Body of pancreas (tissue), 4 donors: Measurements from ENCODE around the gene UBAC2. TPM values are rescaled to one million over a fixed set of nuclear protein-coding genes. Genes with fewer than 3 reads are reported as not detected.

Source experiments
- ATAC-seq: fragments of 150-250 bp; one replicate; pipeline ENCODE4 v1.9.1; 2016
- DNase-seq, 4 donors: peaks; one replicate each; pipeline ENCODE4 v3.0.0-alpha.2; 2019
- H3K27ac ChIP-seq, 4 donors: fragments of 200-600 bp; sonication (generic); 1 replicate in 3 of 4; 2 replicates in 1 of 4; pipeline versions ENCODE4 v1.5.1 to v1.6.1; 2016 to 2019; ENCODE audit warnings: mild to moderate bottlenecking in 1 of 4, mixed read lengths in 1 of 4, moderate library complexity in 1 of 4
- H3K27me3 ChIP-seq, 2 donors: fragments of 200-600 bp; sonication (generic); one replicate each; pipeline ENCODE4 v1.6.0; 2016; ENCODE audit warnings: mild to moderate bottlenecking in 1 of 2
- H3K36me3 ChIP-seq, 2 donors: fragments of 200-600 bp; sonication (generic); replicated peaks in 1 of 2; 2 replicates each; pipeline ENCODE4 v1.5.1; 2016; ENCODE audit warnings: low read depth in 2 of 2; ENCODE audit not compliant: insufficient read depth in 1 of 2
- H3K4me1 ChIP-seq: fragments of 200-600 bp; sonication (generic); one replicate; pipeline ENCODE4 v1.6.0; 2016
- H3K4me3 ChIP-seq, 2 donors: fragments of 200-600 bp; sonication (generic); 1 replicate in 1 of 2; 2 replicates in 1 of 2; pipeline ENCODE4 v1.5.1; 2016 to 2019
- H3K9me3 ChIP-seq, 3 donors: fragments of 200-600 bp; sonication (generic); 1 replicate in 2 of 3; 2 replicates in 1 of 3; pipeline ENCODE4 v1.5.1; 2016
- CTCF ChIP-seq, 7 experiments: fragments of 450-650 bp in 4 of 7; fragments of 200-600 bp in 3 of 7; sonication (generic) in 3 of 7; IDR thresholded peaks; one replicate each; pipeline ENCODE4 v1.5.1; 2016 to 2019; ENCODE audit warnings: antibody characterized with exemption in 7 of 7
- POLR2A ChIP-seq, 3 donors: fragments of 450-650 bp; IDR thresholded peaks; one replicate each; pipeline ENCODE4 v1.6.1; 2016; ENCODE audit warnings: antibody characterized with exemption in 3 of 3, mild to moderate bottlenecking in 2 of 3
- WGBS, 2 donors: methylation state at CpG; one replicate each; pipeline ENCODE4 v1.1.5; 2017; 5-methylcytosine and 5-hydroxymethylcytosine counted together
- intact Hi-C: fragments of 100-400 bp; cut with DNase I; formaldehyde crosslinking; loops from one replicate; pipeline ENCODE4 v1.15.1; 2023
- total RNA-seq, 2 donors: library from RNA; depleted of rRNA; stranded (reverse); fragments of >200 nt; gene quantifications; one replicate each; pipeline ENCODE4 v1.1.0, GENCODE V29; 2016

Gene UBAC2
- total RNA-seq, 2 donors from 2014 or later = 21.4 to 27.2 TPM

- no peak overlapping the region for H3K27ac ChIP-seq
- WGBS, 2 donors = 58 to 85% methylated on average over 4 of the region's 4 CpGs
- H3K4me1 ChIP-seq = no peaks in the 10 kb centered on the region
- H3K36me3 ChIP-seq = no peaks in the 10 kb centered on the region
- intact Hi-C loops = loop anchor here (5.0 kb wide), 2 partner anchors 89 to 259 kb away; no protein-coding TSS in a partner anchor
- no peaks in the 10 kb centered on the region for H3K27me3 ChIP-seq
- no peak for DNase-seq
- H3K4me3 ChIP-seq = no peak overlapping the region
- no peaks in the 10 kb centered on the region for H3K9me3 ChIP-seq
- TF ChIP-seq CTCF (IDR thresholded peaks at IDR 0.05) (no peak), POLR2A (IDR thresholded peaks at IDR 0.05) (no peak)
- ATAC-seq = no peak
Observed at GRCh38 chr13:99178636-99179035, 22.0 kb upstream of the UBAC2 start.

GRCh38 chr13:99179460-99179859, 21.2 kb upstream of the UBAC2 start:
- no peak for DNase-seq
- H3K4me3 ChIP-seq = no peak overlapping the region
- TF ChIP-seq POLR2A (IDR thresholded peaks at IDR 0.05) = no peak
- no peak for TF ChIP-seq CTCF (IDR thresholded peaks at IDR 0.05)
- no peaks in the 10 kb centered on the region for H3K9me3 ChIP-seq
- ATAC-seq = no peak
- intact Hi-C loops = loop anchor here (5.0 kb wide), 2 partner anchors 88 to 258 kb away; no protein-coding TSS in a partner anchor
- H3K36me3 ChIP-seq = no peaks in the 10 kb centered on the region
- H3K4me1 ChIP-seq = no peaks in the 10 kb centered on the region
- no peaks in the 10 kb centered on the region for H3K27me3 ChIP-seq
- no peak overlapping the region for H3K27ac ChIP-seq
- WGBS, 2 donors = 48 to 72% methylated on average over 3 of the region's 3 CpGs

- Histone ChIP-seq H3K27ac (no peak overlapping the region), H3K4me1 (no peaks in the 10 kb centered on the region), H3K27me3 (no peaks in the 10 kb centered on the region), H3K4me3 (no peak overlapping the region), H3K9me3 (no peaks in the 10 kb centered on the region), H3K36me3 (no peaks in the 10 kb centered on the region)
- ATAC-seq = no peak
- intact Hi-C loops = no loop called here
- 95 to 100% methylated on average over 1 of the region's 1 CpG for WGBS, 2 donors
- DNase-seq = no peak
- TF ChIP-seq CTCF (IDR thresholded peaks at IDR 0.05) (no peak), POLR2A (IDR thresholded peaks at IDR 0.05) (no peak)
Observed at GRCh38 chr13:99182439-99182838, 18.2 kb upstream of the UBAC2 start.

GRCh38 chr13:99185606-99186005, 15.0 kb upstream of the UBAC2 start:
- H3K27me3 ChIP-seq = no peaks in the 10 kb centered on the region
- H3K36me3 ChIP-seq = no peaks in the 10 kb centered on the region
- TF ChIP-seq CTCF (IDR thresholded peaks at IDR 0.05) (no peak), POLR2A (IDR thresholded peaks at IDR 0.05) (no peak)
- intact Hi-C loops = no loop called here
- H3K4me3 ChIP-seq = no peak overlapping the region
- 60 to 68% methylated on average over 8 of the region's 8 CpGs for WGBS, 2 donors
- no peak for ATAC-seq
- H3K9me3 ChIP-seq = no peaks in the 10 kb centered on the region
- DNase-seq = no peak
- no peaks in the 10 kb centered on the region for H3K4me1 ChIP-seq
- no peak overlapping the region for H3K27ac ChIP-seq

GRCh38 chr13:99190147-99190985, 10.3 kb upstream of the UBAC2 start:
- no peak for TF ChIP-seq CTCF (IDR thresholded peaks at IDR 0.05)
- no peak for TF ChIP-seq POLR2A (IDR thresholded peaks at IDR 0.05)
- 89% methylated on average over 9 to 12 of the region's 12 CpGs for WGBS, 2 donors
- Histone ChIP-seq H3K9me3 (no peaks in the 10 kb centered on the region), H3K4me1 (no peaks in the 10 kb centered on the region), H3K27me3 (no peaks in the 10 kb centered on the region), H3K4me3 (no peak overlapping the region), H3K36me3 (no peaks in the 10 kb centered on the region), H3K27ac (no peak overlapping the region)
- intact Hi-C loops = no loop called here
- DNase-seq (no peak), ATAC-seq (no peak)
